Ascending aorta (tissue), 2 donors: ENCODE results near the gene APEX2. TPM values are rescaled to one million over a fixed set of nuclear protein-coding genes. Genes with fewer than 3 reads are reported as not detected.

ENCODE experiments used
- DNase-seq, 2 donors: peaks; one replicate each; pipeline ENCODE4 v3.0.0-alpha.2; 2019; ENCODE audit warnings: low spot score in 2 of 2
- H3K27ac ChIP-seq, 2 donors: fragments of 200-600 bp; sonication (generic); one replicate each; pipeline ENCODE4 v1.5.1; 2016 to 2017; ENCODE audit warnings: mild to moderate bottlenecking in 1 of 2
- H3K27me3 ChIP-seq: fragments of 200-600 bp; sonication (generic); one replicate; pipeline ENCODE4 v1.5.1; 2017
- H3K36me3 ChIP-seq, 2 donors: fragments of 200-600 bp; sonication (generic); one replicate each; pipeline ENCODE4 v1.5.1; 2016
- H3K4me1 ChIP-seq, 2 donors: fragments of 200-600 bp; sonication (generic); one replicate each; pipeline ENCODE4 v1.5.1; 2016 to 2017; ENCODE audit warnings: mild to moderate bottlenecking in 1 of 2
- H3K4me3 ChIP-seq, 2 donors: fragments of 200-600 bp; sonication (generic); one replicate each; pipeline ENCODE4 v1.5.1; 2016 to 2017; ENCODE audit warnings: mild to moderate bottlenecking in 1 of 2
- H3K9me3 ChIP-seq, 2 donors: fragments of 200-600 bp; sonication (generic); one replicate each; pipeline ENCODE4 v1.5.1; 2016
- CTCF ChIP-seq, 3 experiments: fragments of 200-600 bp in 2 of 3; fragments of 450-650 bp in 1 of 3; sonication (generic) in 2 of 3; IDR thresholded peaks; one replicate each; pipeline ENCODE4 v1.5.1; 2016 to 2019; ENCODE audit warnings: antibody characterized with exemption in 3 of 3, mild to moderate bottlenecking in 1 of 3, moderate library complexity in 1 of 3
- intact Hi-C: fragments of 100-400 bp; cut with DNase I; formaldehyde crosslinking; loops from one replicate; pipeline ENCODE4 v1.15.1; 2023
- total RNA-seq: library from RNA; depleted of rRNA; stranded (reverse); fragments of >200 nt; gene quantifications from one replicate; pipeline ENCODE4 v1.1.0, GENCODE V29; 2016

Gene APEX2, protein sequence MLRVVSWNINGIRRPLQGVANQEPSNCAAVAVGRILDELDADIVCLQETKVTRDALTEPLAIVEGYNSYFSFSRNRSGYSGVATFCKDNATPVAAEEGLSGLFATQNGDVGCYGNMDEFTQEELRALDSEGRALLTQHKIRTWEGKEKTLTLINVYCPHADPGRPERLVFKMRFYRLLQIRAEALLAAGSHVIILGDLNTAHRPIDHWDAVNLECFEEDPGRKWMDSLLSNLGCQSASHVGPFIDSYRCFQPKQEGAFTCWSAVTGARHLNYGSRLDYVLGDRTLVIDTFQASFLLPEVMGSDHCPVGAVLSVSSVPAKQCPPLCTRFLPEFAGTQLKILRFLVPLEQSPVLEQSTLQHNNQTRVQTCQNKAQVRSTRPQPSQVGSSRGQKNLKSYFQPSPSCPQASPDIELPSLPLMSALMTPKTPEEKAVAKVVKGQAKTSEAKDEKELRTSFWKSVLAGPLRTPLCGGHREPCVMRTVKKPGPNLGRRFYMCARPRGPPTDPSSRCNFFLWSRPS
- 31.5 TPM for total RNA-seq

DNA sequence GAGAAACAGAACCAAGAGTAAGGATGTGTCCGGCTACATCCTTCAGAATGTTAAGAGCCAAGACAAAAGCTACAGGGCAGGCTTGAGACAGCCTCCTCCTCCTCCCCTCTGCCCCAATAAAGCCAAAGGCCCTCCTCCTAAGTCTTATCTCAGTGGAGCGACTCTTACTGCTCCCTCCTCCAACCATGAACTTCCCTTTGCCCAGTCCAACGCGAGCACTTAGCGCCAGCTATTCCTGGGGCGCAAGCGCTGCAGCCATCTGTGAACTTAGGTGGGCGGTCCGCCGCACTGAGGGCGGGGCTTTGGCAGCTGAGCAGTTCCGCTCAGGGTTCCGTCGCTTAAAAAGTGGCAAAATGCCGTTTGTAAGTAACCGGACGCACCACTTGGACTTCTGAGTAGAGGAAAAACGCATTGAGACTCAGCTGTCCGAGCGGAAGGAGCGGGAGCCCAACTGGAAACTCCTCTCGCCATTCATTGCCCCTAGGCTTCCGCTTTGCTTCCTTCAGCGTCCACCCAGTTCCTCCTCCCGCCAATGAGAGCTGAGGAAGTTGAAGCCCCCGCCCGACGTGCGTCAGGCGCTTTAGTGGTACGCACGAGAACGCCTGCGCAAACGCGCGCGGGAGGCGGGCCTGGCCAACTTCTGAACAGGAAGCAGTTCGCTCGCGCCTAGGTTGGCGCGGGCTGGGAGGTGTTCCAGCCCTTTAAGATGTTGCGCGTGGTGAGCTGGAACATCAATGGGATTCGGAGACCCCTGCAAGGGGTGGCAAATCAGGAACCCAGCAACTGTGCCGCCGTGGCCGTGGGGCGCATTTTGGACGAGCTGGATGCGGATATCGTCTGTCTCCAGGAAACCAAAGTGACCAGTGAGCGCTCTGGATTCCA lies at the start of gene APEX2:
APEX2 (plus strand) TSS at position 647 of the 882 bp plus-strand sequence; CDS start at position 707, 60 bp downstream.
- TF ChIP-seq CTCF (IDR thresholded peaks at IDR 0.05): no peak
- Histone ChIP-seq H3K4me3 (peak within 1 kb of the TSS; percentile 64 to 68), H3K36me3 (peaks cover 0 to 5% of the 10 kb centered on the region in 2 donors), H3K9me3 (no peaks in the 10 kb centered on the region), H3K27ac (peak within 1 kb of the TSS; percentile 86 to 87), H3K27me3 (no peaks in the 10 kb centered on the region), H3K4me1 (peaks cover 0 to 3% of the 10 kb centered on the region in 2 donors)
- peak; percentile 82 to 95 for DNase-seq
- intact Hi-C loops: loop anchor here (2.0 to 10.0 kb wide), 9 partner anchors 57 to 1315 kb away; partner anchors contain the start of genes FAM120C, GNL3L, HUWE1 and MAGED2

GRCh38 chrX:54950730-54951375 lies 49.3 kb upstream of the APEX2 start:
- no peak for TF ChIP-seq CTCF (IDR thresholded peaks at IDR 0.05)
- Histone ChIP-seq H3K4me1 (no peaks in the 10 kb centered on the region), H3K27ac (no peak overlapping the region), H3K4me3 (no peak overlapping the region), H3K27me3 (no peaks in the 10 kb centered on the region), H3K36me3 (no peaks in the 10 kb centered on the region), H3K9me3 (no peaks in the 10 kb centered on the region)
- no peak for DNase-seq
- intact Hi-C loops: no loop called here

GRCh38 chrX:54961750-54962149 lies 38.4 kb upstream of the APEX2 start:
- no peak for DNase-seq

GRCh38 chrX:54964766-54965497 lies 35.2 kb upstream of the APEX2 start:
- no peak for DNase-seq
- intact Hi-C loops: no loop called here
- no peaks in the 10 kb centered on the region for H3K36me3 ChIP-seq
- no peaks in the 10 kb centered on the region for H3K4me1 ChIP-seq
- no peaks in the 10 kb centered on the region for H3K27me3 ChIP-seq
- H3K9me3 ChIP-seq: no peaks in the 10 kb centered on the region
- no peak overlapping the region for H3K4me3 ChIP-seq
- H3K27ac ChIP-seq: no peak overlapping the region
- no peak for TF ChIP-seq CTCF (IDR thresholded peaks at IDR 0.05)

More at GRCh38 chrX:54961750-54962149, 38.4 kb upstream of the APEX2 start:
- intact Hi-C loops: no loop called here
- Histone ChIP-seq H3K36me3 (no peaks in the 10 kb centered on the region), H3K4me3 (no peak overlapping the region), H3K9me3 (no peaks in the 10 kb centered on the region), H3K27me3 (no peaks in the 10 kb centered on the region), H3K4me1 (no peaks in the 10 kb centered on the region), H3K27ac (no peak overlapping the region)
- no peak for TF ChIP-seq CTCF (IDR thresholded peaks at IDR 0.05)

GRCh38 chrX:54977387-54977786 lies 22.8 kb upstream of the APEX2 start:
- intact Hi-C loops: no loop called here
- DNase-seq: no peak
- no peak for TF ChIP-seq CTCF (IDR thresholded peaks at IDR 0.05)
- Histone ChIP-seq H3K27me3 (no peaks in the 10 kb centered on the region), H3K36me3 (no peaks in the 10 kb centered on the region), H3K4me1 (no peaks in the 10 kb centered on the region), H3K9me3 (no peaks in the 10 kb centered on the region), H3K27ac (no peak overlapping the region), H3K4me3 (no peak overlapping the region)
